NK-92 (cell line): ENCODE results near the gene ACR.
A peak's percentile ranks its signal among the peaks of the same experiment; 100 is the strongest.
"Not testable (repeated sequence)": the region's sequence is repeated elsewhere in the genome, so short reads cannot be mapped to it uniquely, and the experiment has no call there.

Experiments used
- DNase-seq: peaks from one replicate; lab custom pipeline; 2025; ENCODE audit not compliant: unreplicated experiment; lab: John Stamatoyannopoulos, UW

The ACR gene

GRCh38 chr22:50775132-50775531, 37.1 kb downstream of the ACR start:
- not testable (repeated sequence) for DNase-seq

- not testable (repeated sequence) for DNase-seq
These were observed 39.6 kb downstream of the ACR start for GRCh38 chr22:50777631-50778030.

- not testable (repeated sequence) for DNase-seq
These were observed 42.2 kb downstream of the ACR start for GRCh38 chr22:50780244-50780643.

GRCh38 chr22:50782253-50782652, 44.2 kb downstream of the ACR start:
- DNase-seq = not testable (repeated sequence)

- peak; percentile 17 for DNase-seq
These were observed 45.3 kb downstream of the ACR start, which contains the start of gene RABL2B for GRCh38 chr22:50783033-50783879. Gene RABL2B (minus strand): TSS chr22:50783636. CDS start chr22:50782294, 1,342 bp downstream.

GRCh38 chr22:50783880-50784276, 45.9 kb downstream of the ACR start:
- DNase-seq = not testable (repeated sequence)

- DNase-seq = not testable (repeated sequence)
These were observed 47.3 kb downstream of the ACR start for GRCh38 chr22:50785289-50785688.

GRCh38 chr22:50786936-50787335, 48.9 kb downstream of the ACR start:
- not testable (repeated sequence) for DNase-seq
